Stimulated activated naive CD4-positive, alpha-beta T cell (primary cell): ENCODE results near the gene PRKCZ.

Source experiments
- DNase-seq, 6 experiments: peaks; one replicate each; lab custom pipeline; 2025; lab: John Stamatoyannopoulos, UW

PRKCZ gene

DNA sequence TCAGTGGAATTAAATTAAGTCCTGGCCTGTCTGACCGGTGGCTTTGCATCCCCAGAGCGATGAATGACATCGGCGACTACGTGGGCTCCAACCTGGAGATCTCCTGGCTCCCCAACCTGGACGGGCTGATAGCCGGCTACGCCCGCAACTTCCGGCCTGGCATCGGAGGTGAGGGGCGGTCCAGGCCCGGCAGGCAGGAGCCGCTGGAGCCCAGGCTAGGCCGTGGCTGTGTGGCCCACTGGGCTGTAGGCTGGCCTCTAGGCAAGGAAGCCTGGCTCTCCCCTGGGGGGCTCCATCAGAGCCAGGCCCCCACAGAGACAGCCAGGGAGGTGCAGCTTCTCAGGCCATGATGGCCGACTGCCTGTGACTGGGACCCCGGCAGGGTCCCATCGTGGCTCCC, 25.3 kb upstream of the PRKCZ start:
- DNase-seq: no peak

GRCh38 chr1:2025491-2025981, 24.7 kb upstream of the PRKCZ start:
- peak in 2 of 6 experiments; percentile 14 to 43 for DNase-seq

DNA sequence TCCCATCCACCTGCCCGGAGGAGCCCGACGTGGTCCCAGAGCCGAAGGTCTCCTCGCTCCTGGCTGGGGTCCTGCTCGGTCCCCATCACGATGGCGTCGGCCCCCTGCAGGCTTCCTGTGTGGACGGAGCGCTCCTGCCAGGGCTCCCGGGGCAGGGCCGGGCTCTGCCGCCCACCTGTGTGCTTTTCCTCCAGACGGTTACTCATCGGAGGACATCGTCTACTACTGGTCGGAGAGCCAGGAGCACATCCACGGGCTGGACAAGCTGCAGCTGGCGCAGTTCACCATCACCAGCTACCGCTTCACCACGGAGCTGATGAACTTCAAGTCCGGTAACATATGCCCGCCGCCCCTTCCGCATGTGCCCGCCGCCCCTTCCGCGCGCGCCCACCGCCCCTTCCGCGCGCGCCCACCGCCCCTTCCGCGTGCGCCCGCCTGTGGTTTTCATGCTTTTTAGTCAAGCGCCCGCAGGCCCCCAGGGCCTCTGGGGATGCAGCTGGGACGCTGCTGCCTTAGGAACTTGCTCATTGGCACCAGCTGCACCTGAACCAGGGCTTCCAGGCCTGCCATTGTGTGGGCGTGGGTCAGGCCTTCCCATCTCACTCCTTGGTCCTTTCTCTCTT, 22.1 kb upstream of the PRKCZ start:
- DNase-seq: no peak

DNA sequence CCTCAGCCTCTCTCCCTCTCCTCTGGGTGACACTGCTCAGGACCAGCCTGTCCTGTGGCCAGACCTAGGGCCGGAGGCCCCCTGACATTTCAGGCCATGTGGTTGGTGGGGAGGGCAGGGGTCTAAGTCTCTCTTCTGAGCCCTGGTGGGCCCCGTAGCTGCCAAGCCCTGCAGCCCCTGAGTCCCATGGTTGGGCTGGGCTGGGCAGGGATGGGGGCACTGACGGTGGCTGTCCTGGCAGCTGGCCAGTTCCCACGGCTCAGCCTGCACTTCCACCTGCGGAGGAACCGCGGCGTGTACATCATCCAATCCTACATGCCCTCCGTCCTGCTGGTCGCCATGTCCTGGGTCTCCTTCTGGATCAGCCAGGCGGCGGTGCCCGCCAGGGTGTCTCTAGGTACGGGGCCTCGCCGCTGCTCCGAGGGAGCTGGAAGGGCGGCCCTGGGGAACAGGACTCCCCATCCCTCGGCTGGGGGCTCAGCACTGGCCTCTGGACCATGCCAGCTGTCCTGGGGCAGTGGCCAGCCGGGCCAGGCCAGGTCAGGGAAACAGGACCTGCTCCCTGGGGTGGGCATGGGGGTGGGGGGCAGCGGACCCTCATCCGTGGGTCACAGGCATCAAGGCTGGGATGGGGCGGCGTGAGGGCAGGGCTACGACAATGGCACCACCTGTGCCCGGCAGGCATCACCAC, 21.2 kb upstream of the PRKCZ start:
- DNase-seq: no peak

GRCh38 chr1:2029561-2029960, 20.6 kb upstream of the PRKCZ start:
- no peak for DNase-seq

GRCh38 chr1:2030076-2030871, 19.9 kb upstream of the PRKCZ start:
- DNase-seq: no peak

- no peak for DNase-seq
Measured at GRCh38 chr1:2031546-2032540, 18.4 kb upstream of the PRKCZ start.

- DNase-seq: no peak
Measured at GRCh38 chr1:2032737-2033136, 17.5 kb upstream of the PRKCZ start.

- DNase-seq: no peak
Measured at GRCh38 chr1:2033165-2033564, 17.0 kb upstream of the PRKCZ start.

DNA sequence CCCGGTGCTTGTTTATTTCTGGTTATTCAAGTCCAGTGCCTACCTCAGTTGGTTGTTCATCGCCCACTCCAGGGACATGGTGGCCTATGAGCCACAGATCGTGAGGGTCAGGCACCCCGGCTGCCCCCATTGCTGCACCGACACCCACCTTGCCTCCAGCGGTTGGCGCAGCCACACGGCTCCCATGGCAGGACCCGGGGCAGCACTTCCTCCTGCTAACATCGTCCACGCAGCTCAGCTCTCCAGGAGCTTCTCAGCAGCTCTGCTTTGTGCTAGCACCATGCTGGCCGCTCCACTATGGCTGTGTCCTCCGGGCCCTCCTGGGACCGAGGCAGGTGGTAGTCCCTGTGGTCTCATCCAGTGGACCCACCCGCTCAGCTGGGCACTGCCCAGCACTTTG, 13.9 kb upstream of the PRKCZ start:
- DNase-seq: no peak

DNA sequence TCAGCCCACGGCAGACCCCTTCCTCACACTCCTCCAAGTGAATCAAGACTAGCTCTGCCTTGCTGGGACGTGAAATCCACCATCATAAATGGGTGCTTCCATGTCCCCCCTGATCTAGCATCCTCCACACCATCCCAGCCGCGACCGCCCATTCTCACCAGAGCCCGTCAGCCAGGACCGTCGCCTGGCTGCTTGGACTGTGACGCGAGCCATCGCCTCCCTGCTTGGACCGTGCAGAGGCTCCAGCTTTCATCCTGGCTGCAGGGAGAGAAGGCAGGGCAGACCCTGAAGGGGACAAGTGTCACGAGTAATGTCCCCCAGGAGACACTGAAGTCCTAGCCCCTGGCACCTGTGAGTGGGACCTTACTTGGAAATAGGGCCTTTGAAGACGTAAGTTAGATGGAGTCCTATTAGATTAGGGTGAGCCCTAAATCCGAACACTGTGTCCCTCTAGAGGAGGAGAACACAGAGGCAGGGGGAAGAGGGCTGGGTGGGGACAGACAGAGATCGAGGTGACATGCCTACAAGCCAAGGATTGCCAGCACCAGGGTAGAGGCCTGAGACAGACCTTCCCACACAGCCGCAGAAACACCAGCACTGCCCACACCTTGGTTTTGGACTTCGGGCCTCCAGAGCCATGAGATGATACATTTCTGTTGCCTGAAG, 12.8 kb upstream of the PRKCZ start:
- no peak for DNase-seq

DNA sequence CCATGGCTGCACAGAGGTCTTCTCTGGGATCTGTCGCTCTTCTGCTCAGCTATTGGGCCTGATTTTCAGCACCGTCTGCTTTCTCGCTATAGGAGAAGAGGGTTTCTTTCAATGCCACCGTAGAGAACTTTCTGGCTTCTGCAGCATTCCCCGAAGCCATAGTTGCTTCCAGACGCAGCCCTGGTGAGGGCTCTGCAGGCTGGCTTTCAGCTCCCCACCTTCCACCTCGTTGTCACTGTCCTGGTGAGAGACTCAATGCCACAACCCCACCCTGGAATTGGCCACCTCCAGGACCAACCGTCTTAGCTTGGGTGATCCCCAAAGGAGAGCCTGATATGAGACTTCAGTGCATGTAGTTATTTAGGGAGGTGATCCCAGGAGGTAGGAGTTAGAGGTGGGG, 12.0 kb upstream of the PRKCZ start:
- DNase-seq: no peak

GRCh38 chr1:2039251-2039650, 11.0 kb upstream of the PRKCZ start:
- DNase-seq: no peak

DNA sequence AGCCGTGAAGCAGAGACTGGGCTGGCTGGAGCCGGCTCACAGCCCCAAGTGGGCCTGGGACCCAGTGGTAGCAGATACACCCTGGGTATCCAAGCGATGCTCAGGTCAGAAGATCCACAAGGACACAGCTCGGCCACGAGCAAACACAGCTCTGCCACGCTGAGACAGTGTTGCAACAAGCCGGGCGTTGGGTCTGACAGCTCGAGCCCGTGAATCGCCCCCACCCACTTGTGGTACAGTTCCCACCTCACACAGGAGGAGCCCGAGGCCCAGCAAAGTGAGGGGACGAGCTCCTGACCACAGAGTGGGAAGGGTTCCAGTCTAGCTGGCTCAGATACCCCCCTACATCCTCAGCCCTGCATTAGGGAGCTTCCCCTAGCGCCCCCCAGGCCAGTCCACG, 8.9 kb upstream of the PRKCZ start:
- no peak for DNase-seq

DNA sequence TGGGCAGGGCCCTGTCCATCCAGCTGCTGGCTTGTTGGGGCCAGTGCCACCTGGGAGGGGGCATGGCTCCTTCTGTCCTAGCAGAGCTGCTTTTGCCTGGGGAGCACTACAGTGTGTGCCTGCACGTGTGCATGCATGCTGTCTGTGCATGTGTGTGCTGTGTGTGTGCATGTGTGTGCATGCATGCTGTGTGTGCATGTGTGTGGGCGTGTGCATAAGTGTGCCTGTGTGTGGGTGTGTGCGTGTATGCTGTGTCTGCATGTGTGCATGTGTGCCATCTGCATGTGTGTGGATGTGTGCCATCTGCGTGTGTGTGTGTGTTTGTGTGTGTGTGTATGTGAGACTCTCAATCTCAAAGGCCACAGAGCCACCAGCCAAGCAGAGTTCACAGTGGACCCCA, 8.3 kb upstream of the PRKCZ start:
- DNase-seq: no peak

DNA sequence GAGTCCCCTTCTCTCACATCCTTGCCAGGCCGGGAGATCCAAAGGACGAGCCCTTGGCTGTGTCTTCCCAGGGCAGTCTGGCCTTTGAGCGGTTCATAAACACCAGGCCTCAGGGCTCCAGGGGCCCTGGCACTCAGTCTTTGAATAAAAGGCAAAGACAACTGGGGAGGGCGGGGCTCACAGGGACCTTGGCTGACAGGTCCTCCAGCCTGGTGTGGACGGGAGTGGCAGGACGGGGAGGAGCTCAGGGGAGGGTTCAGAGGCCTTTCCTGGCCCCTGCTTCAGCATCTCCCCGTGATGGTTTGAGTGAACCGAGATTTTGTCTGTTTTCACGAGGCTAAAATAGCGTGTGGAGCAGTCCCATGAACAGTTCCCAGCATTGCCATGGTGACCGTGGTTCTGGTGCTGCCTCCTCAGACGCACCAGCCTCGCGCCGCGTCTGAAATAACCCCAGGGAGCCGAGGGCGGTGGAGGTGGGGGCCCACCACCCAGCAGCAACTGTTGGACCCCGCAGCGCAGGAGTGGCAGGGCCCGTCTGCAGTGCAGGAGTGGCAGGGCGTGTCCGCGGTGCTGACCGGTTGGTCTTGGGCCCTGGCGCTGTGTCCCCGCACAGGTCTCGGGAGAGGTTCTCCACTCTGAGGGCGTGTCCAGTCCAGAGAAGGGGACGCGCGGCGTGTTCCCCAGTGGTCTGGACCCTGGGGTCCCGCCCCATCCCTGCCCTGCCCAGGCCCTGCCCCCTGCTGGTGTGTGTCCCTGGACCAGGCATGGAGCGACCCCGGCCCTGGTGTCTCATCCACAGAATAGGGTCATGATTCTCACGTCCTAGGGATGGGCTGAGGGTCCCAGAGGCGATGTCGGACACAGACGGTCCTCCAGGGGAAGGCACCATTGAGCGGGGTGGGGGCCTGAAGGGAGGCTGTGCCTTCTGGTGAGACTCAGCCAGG, 7.1 kb upstream of the PRKCZ start:
- DNase-seq: no peak

DNA sequence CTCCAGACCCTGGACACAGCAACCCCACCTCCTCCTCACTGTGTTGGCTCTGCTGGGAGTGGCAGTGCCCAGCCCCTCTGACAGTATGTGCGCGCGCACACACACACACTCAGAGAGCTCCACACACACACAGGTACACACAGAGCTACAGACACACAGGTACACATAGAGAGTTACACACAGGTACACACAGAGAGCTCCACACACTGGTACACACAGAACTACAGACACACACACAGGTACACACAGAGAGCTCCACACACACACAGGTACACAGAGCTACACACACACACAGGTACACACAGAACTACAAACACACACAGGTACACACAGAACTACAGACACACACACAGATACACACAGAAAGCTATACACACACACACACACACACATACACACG, 6.3 kb upstream of the PRKCZ start:
- DNase-seq: no peak

GRCh38 chr1:2044510-2045319, 5.5 kb upstream of the PRKCZ start:
- peak; percentile 51 to 87 (median 77) for DNase-seq

GRCh38 chr1:2045468-2046173, 4.6 kb upstream of the PRKCZ start:
- no peak for DNase-seq
